Activated T-helper 9 cell treated with anti-CD3 and anti-CD28 coated beads, Interleukin-2, amount 50 U/mL, for 16 hours (primary cell): ENCODE data around the gene TSPYL4.

Experiments used
- DNase-seq: peaks from one replicate; pipeline ENCODE4 v3.0.0-alpha.2; 2020; ENCODE audit warnings: low read depth

The TSPYL4 gene

GRCh38 chr6:116268589-116269293 is 14.9 kb upstream of the TSPYL4 start:
- no peak for DNase-seq

- DNase-seq, result no peak
Observed at GRCh38 chr6:116267836-116268588, 14.1 kb upstream of the TSPYL4 start.

- no peak for DNase-seq
Observed at GRCh38 chr6:116266803-116267202, 12.9 kb upstream of the TSPYL4 start.

GRCh38 chr6:116265041-116265829 is 11.4 kb upstream of the TSPYL4 start:
- DNase-seq, result no peak

GRCh38 chr6:116263353-116263752 is 9.5 kb upstream of the TSPYL4 start:
- no peak for DNase-seq

GRCh38 chr6:116258520-116258919 is 4.6 kb upstream of the TSPYL4 start:
- no peak for DNase-seq

GRCh38 chr6:116256694-116257093 is 2.8 kb upstream of the TSPYL4 start:
- DNase-seq, result no peak

GRCh38 chr6:116255246-116255800 is 1.4 kb upstream of the TSPYL4 start:
- no peak for DNase-seq

- no peak for DNase-seq
Observed at GRCh38 chr6:116254297-116255056, 602 bp upstream of the TSPYL4 start.

- no peak for DNase-seq
Observed at GRCh38 chr6:116253188-116253504, 729 bp downstream of the TSPYL4 start.

- DNase-seq, result no peak
Observed at GRCh38 chr6:116251568-116252384, 2.1 kb downstream of the TSPYL4 start.

GRCh38 chr6:116248577-116248976 is 5.3 kb downstream of the TSPYL4 start:
- DNase-seq, result no peak

GRCh38 chr6:116247285-116247684 is 6.6 kb downstream of the TSPYL4 start:
- DNase-seq, result no peak

GRCh38 chr6:116246089-116246488 is 7.8 kb downstream of the TSPYL4 start:
- no peak for DNase-seq

- DNase-seq, result no peak
Observed at GRCh38 chr6:116244284-116244683, 9.6 kb downstream of the TSPYL4 start.

GRCh38 chr6:116239856-116240255 is 14.0 kb downstream of the TSPYL4 start:
- no peak for DNase-seq

GRCh38 chr6:116239256-116239655 is 14.6 kb downstream of the TSPYL4 start:
- no peak for DNase-seq

GRCh38 chr6:116238083-116238482 is 15.8 kb downstream of the TSPYL4 start:
- DNase-seq, result no peak

GRCh38 chr6:116234689-116235088 is 19.2 kb downstream of the TSPYL4 start:
- DNase-seq, result no peak

- DNase-seq, result no peak
Observed at GRCh38 chr6:116229287-116229913, 24.5 kb downstream of the TSPYL4 start.

GRCh38 chr6:116223355-116223754 is 30.5 kb downstream of the TSPYL4 start:
- DNase-seq, result no peak
